AG09309 (cell line): Measurements from ENCODE around the gene KDM1B.

Source experiments
- DNase-seq: peaks from one replicate; pipeline ENCODE4 v3.0.0-alpha.2; 2010; ENCODE audit warnings: low read depth
- H3K4me3 ChIP-seq: 2 replicates; pipeline ENCODE4 v1.5.1; 2011; ENCODE audit warnings: mild to moderate bottlenecking, low read depth, low read length, moderate library complexity; ENCODE audit not compliant: control insufficient read depth
- TF ChIP-seq, protein P1 (sequence below): IDR thresholded peaks from 2 replicates; pipeline ENCODE4 v1.5.1; 2011; ENCODE audit warnings: mild to moderate bottlenecking, low read depth, low read length, inconsistent platforms; ENCODE audit not compliant: insufficient read depth, control insufficient read depth; ENCODE audit errors: missing control alignments

KDM1B gene

GRCh38 chr6:18234564-18234963 is 79.3 kb downstream of the KDM1B start:
- TF ChIP-seq, protein P1, sequence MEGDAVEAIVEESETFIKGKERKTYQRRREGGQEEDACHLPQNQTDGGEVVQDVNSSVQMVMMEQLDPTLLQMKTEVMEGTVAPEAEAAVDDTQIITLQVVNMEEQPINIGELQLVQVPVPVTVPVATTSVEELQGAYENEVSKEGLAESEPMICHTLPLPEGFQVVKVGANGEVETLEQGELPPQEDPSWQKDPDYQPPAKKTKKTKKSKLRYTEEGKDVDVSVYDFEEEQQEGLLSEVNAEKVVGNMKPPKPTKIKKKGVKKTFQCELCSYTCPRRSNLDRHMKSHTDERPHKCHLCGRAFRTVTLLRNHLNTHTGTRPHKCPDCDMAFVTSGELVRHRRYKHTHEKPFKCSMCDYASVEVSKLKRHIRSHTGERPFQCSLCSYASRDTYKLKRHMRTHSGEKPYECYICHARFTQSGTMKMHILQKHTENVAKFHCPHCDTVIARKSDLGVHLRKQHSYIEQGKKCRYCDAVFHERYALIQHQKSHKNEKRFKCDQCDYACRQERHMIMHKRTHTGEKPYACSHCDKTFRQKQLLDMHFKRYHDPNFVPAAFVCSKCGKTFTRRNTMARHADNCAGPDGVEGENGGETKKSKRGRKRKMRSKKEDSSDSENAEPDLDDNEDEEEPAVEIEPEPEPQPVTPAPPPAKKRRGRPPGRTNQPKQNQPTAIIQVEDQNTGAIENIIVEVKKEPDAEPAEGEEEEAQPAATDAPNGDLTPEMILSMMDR: no peak
- H3K4me3 ChIP-seq: no peak overlapping the region
- DNase-seq: no peak

GRCh38 chr6:18235524-18235923 is 80.3 kb downstream of the KDM1B start:
- TF ChIP-seq, protein P1: no peak
- no peak for DNase-seq

DNA sequence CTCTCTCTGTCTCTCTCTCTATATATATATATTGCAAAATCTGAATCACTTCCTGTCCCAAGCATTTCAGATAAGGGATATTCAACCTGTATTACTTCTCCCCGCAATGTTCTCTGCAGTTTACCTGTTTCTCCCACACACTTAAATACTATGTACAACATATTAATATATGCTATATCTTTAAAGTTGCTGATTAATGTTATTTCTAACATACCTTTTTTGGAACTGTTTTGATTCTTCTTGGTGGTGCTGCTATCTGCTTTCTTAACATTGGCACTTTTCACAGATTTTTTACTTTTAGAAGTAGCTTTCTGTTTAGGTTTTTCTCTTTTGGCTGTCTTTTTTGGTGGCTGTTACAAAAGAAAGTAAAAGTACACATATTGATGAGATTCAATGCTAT is 81.9 kb downstream of the KDM1B start:
- no peak for DNase-seq
- TF ChIP-seq, protein P1: no peak
- H3K4me3 ChIP-seq: no peak overlapping the region

More at GRCh38 chr6:18235524-18235923, 80.3 kb downstream of the KDM1B start:
- no peak overlapping the region for H3K4me3 ChIP-seq

GRCh38 chr6:18240230-18240629 is 85.0 kb downstream of the KDM1B start:
- H3K4me3 ChIP-seq: no peak overlapping the region
- TF ChIP-seq, protein P1: no peak
- no peak for DNase-seq

GRCh38 chr6:18241208-18242038 is 86.2 kb downstream of the KDM1B start:
- TF ChIP-seq, protein P1: no peak
- DNase-seq: no peak
- no peak overlapping the region for H3K4me3 ChIP-seq

DNA sequence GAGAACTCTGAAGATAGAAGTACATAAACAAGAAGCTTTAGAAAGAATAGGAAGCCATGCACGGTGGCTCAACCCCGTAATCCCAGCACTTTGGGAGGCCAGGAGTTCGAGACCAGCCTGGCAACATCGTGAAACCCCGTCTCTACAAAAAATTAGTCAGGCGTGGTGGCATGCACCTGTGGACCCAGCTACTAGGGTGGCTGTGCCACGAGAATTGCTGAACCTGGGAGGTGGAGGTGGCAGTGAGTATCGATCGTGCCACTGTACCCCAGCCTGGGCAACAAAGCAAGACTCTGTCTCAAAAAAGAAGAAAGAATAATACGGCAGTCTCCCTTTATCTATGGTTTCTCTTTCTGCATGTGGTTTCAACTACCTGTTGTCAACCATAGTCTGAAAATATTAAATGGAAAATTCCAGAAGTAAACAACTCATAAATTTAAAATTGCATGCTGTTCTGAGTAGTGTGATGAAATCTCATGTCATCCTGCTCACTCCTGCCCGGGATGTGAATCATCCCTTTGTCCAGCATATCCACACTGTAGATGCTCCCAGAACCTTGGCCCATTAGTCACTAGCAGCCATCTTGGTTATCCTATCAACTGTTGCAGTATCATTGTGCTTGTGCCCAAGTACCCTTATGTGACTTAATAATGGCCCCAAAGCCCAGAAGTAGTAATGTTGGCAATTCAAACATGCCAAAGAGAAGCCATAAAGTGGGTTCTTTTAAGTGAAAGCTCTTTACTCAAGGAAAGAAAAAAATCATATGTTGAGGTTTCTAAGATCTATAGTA is 87.0 kb downstream of the KDM1B start:
- no peak overlapping the region for H3K4me3 ChIP-seq
- TF ChIP-seq, protein P1: no peak
- peak; percentile 89 for DNase-seq
